GM12878 (cell line): ENCODE measurements around the gene PM20D2. TPM values are rescaled to one million over a fixed set of nuclear protein-coding genes. Genes with fewer than 3 reads are reported as not detected.

Experiments used
- ATAC-seq: fragments of 200-7000 bp; cut with Tn5 transposase; 3 replicates; pipeline ENCODE4 v1.9.1; 2020; ENCODE audit warnings: mild to moderate bottlenecking, moderate library complexity
- BruUV-seq: library from RNA; stranded (reverse); fragments of 400-500 nt; replicated peaks from 2 replicates; lab custom pipeline; 2021; lab: Mats Ljungman, UMichigan
- CTCF ChIA-PET: fragments of 300-600 bp; sonication (Branson Sonifier 250); formaldehyde crosslinking; extraction: SDS; loops from one replicate; lab custom pipeline; 2021; ENCODE audit warnings: inconsistent platforms; lab: Yijun Ruan, JAX
- POLR2A ChIA-PET: fragments of 350-600 bp; formaldehyde crosslinking; extraction: SDS; loops from one replicate; lab custom pipeline; 2021; ENCODE audit warnings: inconsistent platforms; lab: Charles Lee
- RAD21 ChIA-PET: fragments of 300-600 bp; sonication (Branson Sonifier 250); formaldehyde crosslinking; loops from one replicate; lab custom pipeline; 2023; ENCODE audit warnings: antibody characterized with exemption; ENCODE audit not compliant: unreplicated experiment; lab: Charles Lee
- SMC1A ChIA-PET: fragments of 300-600 bp; sonication (Branson Sonifier 250); formaldehyde crosslinking; loops from one replicate; lab custom pipeline; 2023; ENCODE audit not compliant: unreplicated experiment, uncharacterized antibody; lab: Charles Lee
- DNase-seq: peaks from one replicate; pipeline ENCODE4 v3.0.0-alpha.2; 2011; ENCODE audit warnings: low read depth, low spot score
- FAIRE-seq: peaks from 3 replicates; lab custom pipeline; 2011; peaks lifted over from hg19 to GRCh38; lab: Jason Lieb, UNC
- H2AFZ ChIP-seq: 2 replicates; pipeline ENCODE4 v1.6.0; 2011; ENCODE audit warnings: low read depth, low read length, control low read depth; ENCODE audit not compliant: control insufficient read depth
- H3K27ac ChIP-seq: 2 replicates; pipeline ENCODE4 v1.5.1; 2011; ENCODE audit warnings: control low read depth; ENCODE audit not compliant: control insufficient read depth, insufficient read depth
- H3K27me3 ChIP-seq, 2 experiments: replicated peaks in 1 of 2; 2 replicates each; pipeline versions ENCODE4 v1.6.0 to v1.6.1; 2011; ENCODE audit warnings: low read length in 1 of 2; ENCODE audit not compliant: control insufficient read depth in 2 of 2, insufficient read depth in 2 of 2
- H3K36me3 ChIP-seq, 2 experiments: 2 replicates each; pipeline ENCODE4 v1.5.1; 2011; ENCODE audit warnings: low read length in 1 of 2; ENCODE audit not compliant: control insufficient read depth in 2 of 2, insufficient read depth in 2 of 2
- H3K4me1 ChIP-seq: 2 replicates; pipeline ENCODE4 v1.6.1; 2011; ENCODE audit warnings: mild to moderate bottlenecking, low read length, moderate library complexity, mixed read lengths; ENCODE audit not compliant: control insufficient read depth, insufficient read depth
- H3K4me2 ChIP-seq: 2 replicates; pipeline ENCODE4 v1.6.0; 2011; ENCODE audit warnings: control low read depth; ENCODE audit not compliant: control insufficient read depth, insufficient read depth
- H3K4me3 ChIP-seq: fragments of 200-600 bp; sonication (generic); 2 replicates; pipeline ENCODE4 v1.5.1; 2016
- H3K79me2 ChIP-seq: 2 replicates; pipeline ENCODE4 v1.6.0; 2011; ENCODE audit warnings: low read length; ENCODE audit not compliant: control insufficient read depth, insufficient read depth
- H3K9ac ChIP-seq: 2 replicates; pipeline ENCODE4 v1.8.0; 2011; ENCODE audit warnings: low read length, control low read depth, mixed read lengths; ENCODE audit not compliant: control insufficient read depth, insufficient read depth
- H3K9me3 ChIP-seq: replicated peaks from 3 replicates; pipeline ENCODE4 v1.5.1; 2011; ENCODE audit warnings: mild to moderate bottlenecking, low read length; ENCODE audit not compliant: control insufficient read depth, insufficient read depth
- H4K20me1 ChIP-seq: 2 replicates; pipeline ENCODE4 v1.6.0; 2011; ENCODE audit not compliant: control insufficient read depth, insufficient read depth
- BHLHE40 ChIP-seq, 2 experiments: fragments of 450-650 bp in 1 of 2; IDR thresholded peaks; 2 replicates each; pipeline ENCODE4 v1.6.1; 2011 to 2017; ENCODE audit warnings: low read depth in 2 of 2, borderline replicate concordance in 1 of 2, improper control_type of control experiment in 1 of 2, low read length in 1 of 2, mild to moderate bottlenecking in 1 of 2
- EZH2 ChIP-seq: IDR thresholded peaks from 2 replicates; pipeline ENCODE4 v1.6.1; 2012; ENCODE audit warnings: low read depth, mild to moderate bottlenecking, control low read depth, inconsistent platforms, low read length, borderline replicate concordance; ENCODE audit not compliant: control insufficient read depth
- FOXK2 ChIP-seq: fragments of 450-650 bp; IDR thresholded peaks from 2 replicates; pipeline ENCODE4 v1.6.1; 2017; ENCODE audit warnings: mild to moderate bottlenecking, moderate library complexity
- NR2F1 ChIP-seq: fragments of 450-650 bp; conservative IDR thresholded peaks from 2 replicates; pipeline ENCODE4 v1.6.1; 2017; ENCODE audit warnings: mild to moderate bottlenecking
- PAX5 ChIP-seq: IDR thresholded peaks from 2 replicates; pipeline ENCODE4 v1.6.1; 2011; ENCODE audit warnings: low read depth, low read length, borderline replicate concordance
- PRDM15 ChIP-seq: fragments of 450-650 bp; formaldehyde crosslinking; IDR thresholded peaks from 2 replicates; pipeline ENCODE4 v1.4.0; 2020; ENCODE audit warnings: mild to moderate bottlenecking, moderate library complexity
- SMARCA5 ChIP-seq: fragments of 450-650 bp; IDR thresholded peaks from 2 replicates; pipeline ENCODE4 v1.6.1; 2017; ENCODE audit warnings: mild to moderate bottlenecking
- SMC3 ChIP-seq: IDR thresholded peaks from 2 replicates; pipeline ENCODE4 v1.6.1; 2011; ENCODE audit warnings: low read length, improper control_type of control experiment, borderline replicate concordance
- SP1 ChIP-seq: IDR thresholded peaks from one replicate; pipeline ENCODE4 v1.6.1; 2011; ENCODE audit warnings: low read depth, low read length
- SUPT20H ChIP-seq: IDR thresholded peaks from 2 replicates; pipeline ENCODE4 v1.6.1; 2011; ENCODE audit warnings: low read depth, mild to moderate bottlenecking, low read length, moderate library complexity, borderline replicate concordance; ENCODE audit not compliant: control insufficient read depth
- YBX1 ChIP-seq: fragments of 450-650 bp; IDR thresholded peaks from 2 replicates; pipeline ENCODE4 v1.6.1; 2016; ENCODE audit warnings: antibody characterized with exemption
- ZNF207 ChIP-seq: fragments of 450-650 bp; IDR thresholded peaks from 2 replicates; pipeline ENCODE4 v1.6.1; 2014; ENCODE audit warnings: antibody characterized with exemption, mild to moderate bottlenecking, borderline replicate concordance
- WGBS: methylation state at CpG from one replicate; pipeline ENCODE4 v1.1.6; 2016; ENCODE audit warnings: low lambda C conversion rate; ENCODE audit not compliant: insufficient replicate concordance, insufficient coverage; ENCODE audit errors: missing lambda C conversion rate; 5-methylcytosine and 5-hydroxymethylcytosine counted together
- in situ Hi-C: fragments of 300-500 bp; cut with MboI; formaldehyde crosslinking; loops from 9 replicates; pipeline ENCODE4 v1.14.3; 2018; ENCODE audit warnings: mixed read lengths
- intact Hi-C: fragments of 100-400 bp; cut with micrococcal nuclease; formaldehyde crosslinking; loops from one replicate; pipeline ENCODE4 v1.14.2; 2022; ENCODE audit not compliant: unreplicated experiment
- polyA plus RNA-seq, 11 experiments: library from polyadenylated mRNA; depleted of rRNA in 4 of 11; unstranded in 6 of 11; stranded (reverse) in 5 of 11; fragments of >200 nt; fragmentation: Nextera tagmentation in 4 of 11; fragmentation: Illumina TruSeq in 1 of 11; extraction: Ambion mirVana in 4 of 11; extraction: Trizol in 1 of 11; gene quantifications; 1 replicate in 1 of 11; 2 replicates in 10 of 11; pipeline versions ENCODE4 v1.2.1 to v1.2.3, GENCODE V29; 2011 to 2016; ENCODE audit warnings: inconsistent platforms in 2 of 11, missing spikeins in 2 of 11, low read depth in 1 of 11
- total RNA-seq, 4 experiments: library from RNA; depleted of rRNA in 3 of 4; stranded (reverse); fragments of >200 nt in 3 of 4; fragmentation: Illumina TruSeq in 1 of 4; extraction: Trizol in 1 of 4; gene quantifications; 2 replicates each; pipeline versions ENCODE4 v1.2.1 to v1.2.3, GENCODE V29; 2013 to 2021

The PM20D2 gene
- total and polyA plus RNA-seq, 10 of the 15 experiments (the other 5 are each of a cell fraction or from before 2014, with no cell fraction given): 7.8 to 23.6 (median 15.7) TPM

GRCh38 chr6:89111933-89112332 is 33.9 kb upstream of the PM20D2 start (continued):
- TF ChIP-seq PRDM15 (CRISPR knock-in tag) (no peak), FOXK2 (no peak), SP1 (no peak), NR2F1 (no peak), BHLHE40 (IDR thresholded peaks at IDR 0.05; ENCODE audit: borderline replicate concordance in 1 of 2, low read depth in 2 of 2, low read length in 1 of 2) (no peak)

DNA sequence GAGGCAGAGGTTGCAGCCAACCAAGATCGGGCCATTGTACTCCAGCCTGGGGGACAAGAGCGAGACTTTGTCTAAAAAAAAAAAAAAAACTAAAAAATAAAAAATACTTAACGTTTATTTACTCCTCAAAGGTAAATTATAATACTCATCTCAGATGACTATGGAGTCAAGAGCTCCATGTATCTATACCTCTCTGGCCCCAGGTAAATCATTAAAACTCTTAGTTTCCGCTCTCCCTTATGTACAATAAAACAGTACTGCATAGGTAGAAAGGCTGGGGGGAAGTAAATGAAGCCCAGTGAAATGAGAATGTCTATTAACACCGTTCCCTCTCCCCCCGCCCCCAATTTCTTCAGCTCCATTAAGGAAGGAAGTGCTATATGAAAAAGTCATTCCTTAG is 29.2 kb upstream of the PM20D2 start:
- peak overlapping the region; percentile 89; the same call in 1 of the 2 replicates for H3K4me2 ChIP-seq
- DNase-seq (no peak), FAIRE-seq (no peak)
- H3K4me3 ChIP-seq: peak overlapping the region; percentile 34; the same call in 1 of the 2 replicates
- WGBS: 53% methylated on average over 6 of the region's 6 CpGs
- no peaks in the 10 kb centered on the region for H3K36me3 ChIP-seq
- in situ Hi-C loops (no loop called here), intact Hi-C loops (no loop called here)
- no peaks in the 10 kb centered on the region for H3K79me2 ChIP-seq
- SMC1A ChIA-PET: interaction anchor here (0.6 to 1.2 kb wide), 5 partner anchors 8 to 1245 kb away, joined by 3 to 4 read pairs (median 3); no protein-coding TSS in a partner anchor
- H3K27ac ChIP-seq: no peak overlapping the region
- H2AFZ ChIP-seq: no peak overlapping the region
- RAD21 ChIA-PET: interaction anchor here (1.6 kb wide), 1 partner anchor 134 kb away, joined by 6 read pairs; no protein-coding TSS in a partner anchor
- H3K9ac ChIP-seq: no peak overlapping the region
- no peaks in the 10 kb centered on the region for H3K9me3 ChIP-seq
- H3K4me1 ChIP-seq: no peaks in the 10 kb centered on the region
- CTCF ChIA-PET: interaction anchor here (0.6 to 0.8 kb wide), 2 partner anchors 26 to 223 kb away, joined by 3 read pairs; no protein-coding TSS in a partner anchor
- peaks cover 0 to 4% of the 10 kb centered on the region in 2 experiments; a peak in 1 of 4 replicates for H3K27me3 ChIP-seq
- H4K20me1 ChIP-seq: no peaks in the 10 kb centered on the region
- TF ChIP-seq SMARCA5 (no peak), SUPT20H (no peak), YBX1 (no peak), SMC3 (no peak), EZH2 (no peak), ZNF207 (no peak), PAX5 (no peak)
- TF ChIP-seq, all 136 proteins: peak for 0
- POLR2A ChIA-PET: no interaction called here
- no TSS peak for BruUV-seq
- no peak for ATAC-seq
